GM12878 (cell line): ENCODE measurements around the gene HS1BP3.

Experiments used
- BCL11A ChIP-seq: IDR thresholded peaks from 2 replicates; pipeline ENCODE4 v1.6.1; 2011; ENCODE audit warnings: low read depth, low read length
- CEBPB ChIP-seq, 2 experiments: fragments of 150-350 bp in 1 of 2; IDR thresholded peaks; 2 replicates each; pipeline ENCODE4 v1.6.1; 2012 to 2014; ENCODE audit warnings: low read depth in 2 of 2, low read length in 2 of 2, borderline replicate concordance in 1 of 2, inconsistent platforms in 1 of 2
- CREM ChIP-seq: IDR thresholded peaks from 2 replicates; pipeline ENCODE4 v1.6.1; 2014; ENCODE audit warnings: antibody characterized with exemption, low read depth
- CTCF ChIP-seq, 3 experiments: IDR thresholded peaks in 2 of 3; conservative IDR thresholded peaks in 1 of 3; 2 replicates each; pipeline ENCODE4 v1.5.1; 2011; ENCODE audit warnings: low read depth in 3 of 3, low read length in 3 of 3, mild to moderate bottlenecking in 3 of 3, control low read depth in 2 of 3, moderate library complexity in 2 of 3, inconsistent platforms in 1 of 3, mixed read lengths in 1 of 3; ENCODE audit not compliant: control insufficient read depth in 2 of 3, insufficient read depth in 1 of 3; ENCODE audit errors: extremely low read depth in 1 of 3
- EGR1 ChIP-seq, 2 experiments: IDR thresholded peaks; 1 replicate in 1 of 2; 2 replicates in 1 of 2; pipeline ENCODE4 v1.6.1; 2011 to 2012; ENCODE audit warnings: low read depth in 2 of 2, low read length in 2 of 2, borderline replicate concordance in 1 of 2, mild to moderate bottlenecking in 1 of 2, moderate library complexity in 1 of 2
- GABPA ChIP-seq: IDR thresholded peaks from 2 replicates; pipeline ENCODE4 v1.6.1; 2014; ENCODE audit warnings: antibody characterized with exemption, low read depth, mild to moderate bottlenecking, inconsistent platforms
- NRF1 ChIP-seq: conservative IDR thresholded peaks from 2 replicates; pipeline ENCODE4 v1.6.1; 2011; ENCODE audit warnings: mild to moderate bottlenecking, low read depth, low read length, improper control_type of control experiment
- POLR2A ChIP-seq: IDR thresholded peaks from 2 replicates; pipeline ENCODE4 v1.6.1; 2011; ENCODE audit warnings: low read depth, mild to moderate bottlenecking, low read length
- TF ChIP-seq, protein P1 (sequence below): IDR thresholded peaks from 2 replicates; pipeline ENCODE4 v1.6.1; 2012; ENCODE audit warnings: mild to moderate bottlenecking, low read depth, low read length

GRCh38 chr2:20594957-20595356 is 55.9 kb downstream of the HS1BP3 start:
- TF ChIP-seq CTCF (IDR thresholded peaks at IDR 0.05 in 2 of 3, conservative IDR thresholded peaks at IDR 0.05 in 1 of 3; ENCODE audit: control insufficient read depth in 2 of 3, extremely low read depth in 1 of 3, insufficient read depth in 1 of 3, low read depth in 3 of 3, low read length in 3 of 3) (no peak), NRF1 (no peak), GABPA (no peak), BCL11A (no peak), EGR1 (IDR thresholded peaks at IDR 0.05; ENCODE audit: borderline replicate concordance in 1 of 2, low read depth in 2 of 2, low read length in 2 of 2) (no peak), CEBPB (IDR thresholded peaks at IDR 0.05; ENCODE audit: borderline replicate concordance in 1 of 2, low read depth in 2 of 2, low read length in 2 of 2) (no peak), POLR2A (no peak), CREM (no peak)
- TF ChIP-seq, protein P1, sequence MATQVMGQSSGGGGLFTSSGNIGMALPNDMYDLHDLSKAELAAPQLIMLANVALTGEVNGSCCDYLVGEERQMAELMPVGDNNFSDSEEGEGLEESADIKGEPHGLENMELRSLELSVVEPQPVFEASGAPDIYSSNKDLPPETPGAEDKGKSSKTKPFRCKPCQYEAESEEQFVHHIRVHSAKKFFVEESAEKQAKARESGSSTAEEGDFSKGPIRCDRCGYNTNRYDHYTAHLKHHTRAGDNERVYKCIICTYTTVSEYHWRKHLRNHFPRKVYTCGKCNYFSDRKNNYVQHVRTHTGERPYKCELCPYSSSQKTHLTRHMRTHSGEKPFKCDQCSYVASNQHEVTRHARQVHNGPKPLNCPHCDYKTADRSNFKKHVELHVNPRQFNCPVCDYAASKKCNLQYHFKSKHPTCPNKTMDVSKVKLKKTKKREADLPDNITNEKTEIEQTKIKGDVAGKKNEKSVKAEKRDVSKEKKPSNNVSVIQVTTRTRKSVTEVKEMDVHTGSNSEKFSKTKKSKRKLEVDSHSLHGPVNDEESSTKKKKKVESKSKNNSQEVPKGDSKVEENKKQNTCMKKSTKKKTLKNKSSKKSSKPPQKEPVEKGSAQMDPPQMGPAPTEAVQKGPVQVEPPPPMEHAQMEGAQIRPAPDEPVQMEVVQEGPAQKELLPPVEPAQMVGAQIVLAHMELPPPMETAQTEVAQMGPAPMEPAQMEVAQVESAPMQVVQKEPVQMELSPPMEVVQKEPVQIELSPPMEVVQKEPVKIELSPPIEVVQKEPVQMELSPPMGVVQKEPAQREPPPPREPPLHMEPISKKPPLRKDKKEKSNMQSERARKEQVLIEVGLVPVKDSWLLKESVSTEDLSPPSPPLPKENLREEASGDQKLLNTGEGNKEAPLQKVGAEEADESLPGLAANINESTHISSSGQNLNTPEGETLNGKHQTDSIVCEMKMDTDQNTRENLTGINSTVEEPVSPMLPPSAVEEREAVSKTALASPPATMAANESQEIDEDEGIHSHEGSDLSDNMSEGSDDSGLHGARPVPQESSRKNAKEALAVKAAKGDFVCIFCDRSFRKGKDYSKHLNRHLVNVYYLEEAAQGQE: no peak
